AG04450 (cell line): Measurements from ENCODE around the gene TOR4A. TPM values are rescaled to one million over a fixed set of nuclear protein-coding genes. Genes with fewer than 3 reads are reported as not detected.

Experiments used
- CTCF ChIA-PET: fragments of 300-600, 350-600 bp; formaldehyde crosslinking; extraction: SDS; loops from one replicate; lab custom pipeline; 2022; ENCODE audit warnings: antibody characterized with exemption, inconsistent platforms; lab: Charles Lee
- POLR2A ChIA-PET: fragments of 350-600 bp; formaldehyde crosslinking; extraction: SDS; loops from one replicate; lab custom pipeline; 2021; ENCODE audit warnings: antibody characterized with exemption, inconsistent platforms; lab: Yijun Ruan, JAX
- DNase-seq: peaks from one replicate; pipeline ENCODE4 v3.0.0-alpha.2; 2011; ENCODE audit warnings: low read depth, low spot score
- H3K27ac ChIP-seq: one replicate; pipeline ENCODE4 v1.5.1; 2012; ENCODE audit warnings: low read depth, low read length, control low read depth
- H3K27me3 ChIP-seq: one replicate; pipeline ENCODE4 v1.6.0; 2012; ENCODE audit warnings: low read length; ENCODE audit not compliant: control insufficient read depth, insufficient read depth
- H3K4me3 ChIP-seq: 2 replicates; pipeline ENCODE4 v1.5.1; 2011; ENCODE audit warnings: mild to moderate bottlenecking, low read depth, low read length, control low read depth
- H3K9me3 ChIP-seq: 2 replicates; pipeline ENCODE4 v1.5.1; 2012; ENCODE audit warnings: low read length; ENCODE audit not compliant: control insufficient read depth, insufficient read depth
- polyA plus RNA-seq: library from polyadenylated mRNA; depleted of rRNA; stranded (reverse); fragments of >200 nt; gene quantifications from 2 replicates; pipeline ENCODE4 v1.2.3, GENCODE V29; 2011
- TF ChIP-seq, protein P1 (sequence below): IDR thresholded peaks from 2 replicates; pipeline ENCODE4 v1.5.1; 2011; ENCODE audit warnings: low read depth, low read length, control low read depth, inconsistent platforms

The TOR4A gene
- polyA plus RNA-seq, 1 experiment: 14.1 TPM

DNA sequence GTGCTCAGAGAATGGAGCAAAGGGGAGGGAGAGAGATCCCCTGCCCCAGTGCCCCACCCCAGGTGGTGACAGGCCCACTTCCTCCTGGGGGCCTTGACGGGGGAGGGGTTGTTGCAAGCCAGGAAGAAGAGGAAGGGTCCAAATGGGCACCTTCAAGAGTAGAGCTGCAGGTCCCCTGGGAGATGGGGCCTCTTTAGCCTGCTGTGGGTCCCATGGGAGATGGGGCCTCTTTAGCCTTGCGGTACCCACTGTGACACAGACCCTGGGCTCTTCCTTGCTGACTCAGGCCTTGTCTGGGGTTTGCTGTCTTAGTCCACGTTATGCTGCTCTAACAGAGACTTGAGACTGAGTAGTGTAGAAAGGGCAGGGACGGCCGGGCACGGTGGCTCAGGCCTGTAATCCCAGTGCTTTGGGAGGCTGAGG is 9.6 kb upstream of the TOR4A start:
- no peak for DNase-seq
- TF ChIP-seq, protein P1, sequence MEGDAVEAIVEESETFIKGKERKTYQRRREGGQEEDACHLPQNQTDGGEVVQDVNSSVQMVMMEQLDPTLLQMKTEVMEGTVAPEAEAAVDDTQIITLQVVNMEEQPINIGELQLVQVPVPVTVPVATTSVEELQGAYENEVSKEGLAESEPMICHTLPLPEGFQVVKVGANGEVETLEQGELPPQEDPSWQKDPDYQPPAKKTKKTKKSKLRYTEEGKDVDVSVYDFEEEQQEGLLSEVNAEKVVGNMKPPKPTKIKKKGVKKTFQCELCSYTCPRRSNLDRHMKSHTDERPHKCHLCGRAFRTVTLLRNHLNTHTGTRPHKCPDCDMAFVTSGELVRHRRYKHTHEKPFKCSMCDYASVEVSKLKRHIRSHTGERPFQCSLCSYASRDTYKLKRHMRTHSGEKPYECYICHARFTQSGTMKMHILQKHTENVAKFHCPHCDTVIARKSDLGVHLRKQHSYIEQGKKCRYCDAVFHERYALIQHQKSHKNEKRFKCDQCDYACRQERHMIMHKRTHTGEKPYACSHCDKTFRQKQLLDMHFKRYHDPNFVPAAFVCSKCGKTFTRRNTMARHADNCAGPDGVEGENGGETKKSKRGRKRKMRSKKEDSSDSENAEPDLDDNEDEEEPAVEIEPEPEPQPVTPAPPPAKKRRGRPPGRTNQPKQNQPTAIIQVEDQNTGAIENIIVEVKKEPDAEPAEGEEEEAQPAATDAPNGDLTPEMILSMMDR: no peak
- H3K9me3 ChIP-seq: no peaks in the 10 kb centered on the region; the same call in 1 of the 2 replicates
- ChIA-PET POLR2A (interaction anchor here (0.7 to 2.6 kb wide), 2 partner anchors 10 to 27 kb away, joined by 4 to 9 read pairs; partner anchors contain the start of genes TOR4A and TUBB4B), CTCF (no interaction called here)
- peak overlapping the region; percentile 57 for H3K27ac ChIP-seq
- H3K4me3 ChIP-seq: no peak overlapping the region
- no peaks in the 10 kb centered on the region for H3K27me3 ChIP-seq

DNA sequence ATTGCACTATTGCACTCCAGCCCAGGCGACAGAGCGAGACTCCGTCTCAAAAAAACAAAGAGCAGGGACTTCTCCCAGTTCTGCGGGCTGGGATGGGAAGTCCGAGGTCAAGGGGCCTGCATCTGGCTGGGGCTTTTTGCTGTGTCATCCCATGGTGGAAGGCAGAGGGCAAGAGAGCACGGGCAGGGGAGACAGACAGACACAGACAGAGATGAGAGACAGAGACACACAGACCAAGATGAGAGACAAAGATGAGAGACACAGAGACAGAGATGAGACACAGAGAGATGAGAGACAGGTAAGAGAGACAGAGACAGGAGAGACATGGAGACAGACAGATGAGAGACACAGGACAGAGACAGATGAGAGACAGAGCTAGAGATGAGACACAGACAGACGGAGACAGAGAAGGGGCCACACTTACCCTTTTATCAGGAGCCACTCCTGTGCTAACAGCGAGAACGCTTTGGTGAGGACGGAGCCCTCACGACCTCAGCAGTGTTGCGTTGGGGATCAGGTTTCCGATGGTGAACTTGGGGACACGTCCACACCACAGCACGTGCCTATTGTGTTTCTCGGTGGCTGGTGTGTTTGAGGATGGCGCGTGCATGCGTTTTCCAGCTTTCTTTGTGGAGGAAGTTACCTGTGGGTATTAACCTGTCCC is 8.9 kb upstream of the TOR4A start:
- no peak overlapping the region for H3K4me3 ChIP-seq
- peak overlapping the region; percentile 47 for H3K27ac ChIP-seq
- POLR2A ChIA-PET: interaction anchor here (1.4 to 2.6 kb wide), 2 partner anchors 28 to 80 kb away, joined by 6 to 9 read pairs; partner anchors contain the start of genes ANAPC2, SSNA1 and TUBB4B
- CTCF ChIA-PET: interaction anchor here (0.8 to 1.0 kb wide), 2 partner anchors 10 to 32 kb away, joined by 3 to 4 read pairs; no protein-coding TSS in a partner anchor
- no peaks in the 10 kb centered on the region; the same call in 1 of the 2 replicates for H3K9me3 ChIP-seq
- TF ChIP-seq, protein P1: no peak
- DNase-seq: no peak
- H3K27me3 ChIP-seq: no peaks in the 10 kb centered on the region

DNA sequence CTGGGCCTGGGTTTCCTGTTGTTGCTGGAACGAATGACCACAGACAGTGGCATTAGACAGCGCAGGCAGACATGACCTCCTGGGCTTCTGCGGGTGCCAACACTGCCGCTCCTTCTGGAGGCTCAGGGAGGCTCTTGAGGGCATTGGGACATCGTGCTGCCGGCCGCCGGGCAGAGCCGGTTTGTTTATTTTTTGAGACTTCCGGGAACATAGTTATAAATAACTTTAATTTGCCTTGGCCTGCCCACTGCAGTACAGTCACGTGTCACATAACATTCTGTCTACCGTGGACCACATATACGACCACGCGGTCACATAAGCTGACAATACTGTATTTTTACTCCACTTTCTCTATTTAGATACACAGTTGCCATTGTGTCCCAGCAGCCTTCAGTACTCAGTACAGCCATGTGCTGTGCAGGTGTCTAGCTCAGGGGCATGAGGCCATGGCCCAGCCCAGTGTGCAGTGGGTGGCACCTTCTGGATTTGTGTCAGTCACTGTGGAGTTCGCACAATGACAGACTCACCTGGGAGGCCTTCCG is 8.2 kb upstream of the TOR4A start:
- ChIA-PET CTCF (interaction anchor here (0.8 to 1.0 kb wide), 2 partner anchors 10 to 33 kb away, joined by 3 to 4 read pairs; no protein-coding TSS in a partner anchor), POLR2A (interaction anchor here (1.4 to 2.6 kb wide), 2 partner anchors 29 to 81 kb away, joined by 6 to 9 read pairs; partner anchors contain the start of genes ANAPC2, SSNA1 and TUBB4B)
- TF ChIP-seq, protein P1: no peak
- no peaks in the 10 kb centered on the region; the same call in 1 of the 2 replicates for H3K9me3 ChIP-seq
- no peaks in the 10 kb centered on the region for H3K27me3 ChIP-seq
- peak overlapping the region; percentile 47 for H3K27ac ChIP-seq
- no peak for DNase-seq
- no peak overlapping the region for H3K4me3 ChIP-seq

DNA sequence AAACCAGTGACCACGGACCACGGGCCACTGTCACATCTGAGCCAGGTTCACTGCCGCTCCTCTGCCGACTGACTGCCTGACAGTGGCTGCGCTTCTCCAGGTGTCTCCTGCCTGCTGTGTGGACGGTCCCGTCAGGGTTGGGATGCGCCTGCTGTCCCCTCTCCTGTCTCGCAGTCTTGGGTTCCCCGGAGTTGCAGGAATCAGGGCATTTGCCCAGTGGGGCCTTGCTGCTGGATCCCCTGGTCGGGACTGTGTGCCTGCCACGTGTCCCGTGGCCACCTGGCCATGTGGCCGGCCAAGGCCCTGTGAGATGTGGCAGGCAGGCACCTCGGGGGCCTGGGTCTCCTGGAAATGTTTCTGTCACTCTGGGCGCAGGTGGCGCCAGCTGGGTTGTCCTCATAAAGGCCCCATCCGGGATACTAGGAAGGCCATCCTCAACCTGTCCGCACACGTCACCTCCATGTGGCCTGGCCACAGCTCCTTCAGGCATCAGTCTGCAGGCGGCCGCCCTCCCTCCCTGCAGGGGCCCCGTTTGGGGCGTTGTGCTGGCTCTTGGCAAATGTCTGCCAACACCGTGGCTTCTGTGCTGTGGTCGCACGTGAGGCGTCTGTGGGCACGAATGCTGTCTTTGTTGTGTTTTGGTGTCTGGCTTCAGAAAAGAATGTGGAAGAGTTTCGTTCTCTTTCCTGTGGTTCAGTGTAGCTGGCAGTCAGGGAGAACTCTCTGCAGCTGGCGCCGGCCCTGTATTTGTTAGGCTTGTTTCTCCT is 6.4 kb upstream of the TOR4A start:
- no peaks in the 10 kb centered on the region for H3K27me3 ChIP-seq
- TF ChIP-seq, protein P1: no peak

More for the DNA sequence above, 6.4 kb upstream of the TOR4A start:
- Histone ChIP-seq H3K9me3 (no peaks in the 10 kb centered on the region; the same call in 1 of the 2 replicates), H3K4me3 (no peak overlapping the region), H3K27ac (no peak overlapping the region)
- ChIA-PET CTCF (interaction anchor here (0.7 to 1.0 kb wide), 2 partner anchors 29 to 35 kb away, joined by 3 read pairs; no protein-coding TSS in a partner anchor), POLR2A (no interaction called here)
- no peak for DNase-seq
